ENCODE data around the gene PLCL1.

Gene PLCL1

GRCh38 chr2:198065322-198065721 lies 260.9 kb downstream of the PLCL1 start:
- DNase-seq = no peak

- DNase-seq = no peak
Measured at GRCh38 chr2:198066597-198066996, 262.2 kb downstream of the PLCL1 start.

GRCh38 chr2:198072655-198073054 lies 268.3 kb downstream of the PLCL1 start:
- no peak for DNase-seq

GRCh38 chr2:198073253-198073652 lies 268.9 kb downstream of the PLCL1 start:
- DNase-seq = no peak

GRCh38 chr2:198077477-198077876 lies 273.1 kb downstream of the PLCL1 start:
- no peak for DNase-seq

GRCh38 chr2:198080879-198081765 lies 276.7 kb downstream of the PLCL1 start:
- DNase-seq = no peak

- no peak for DNase-seq
Measured at GRCh38 chr2:198084156-198084555, 279.8 kb downstream of the PLCL1 start.

GRCh38 chr2:198096002-198096401 lies 291.6 kb downstream of the PLCL1 start:
- DNase-seq = no peak

GRCh38 chr2:198096965-198097364 lies 292.6 kb downstream of the PLCL1 start:
- DNase-seq = no peak

GRCh38 chr2:198097630-198098029 lies 293.2 kb downstream of the PLCL1 start:
- DNase-seq = no peak

GRCh38 chr2:198098386-198098785 lies 294.0 kb downstream of the PLCL1 start:
- DNase-seq = no peak

GRCh38 chr2:198098918-198099317 lies 294.5 kb downstream of the PLCL1 start:
- DNase-seq = no peak

GRCh38 chr2:198100346-198100745 lies 296.0 kb downstream of the PLCL1 start:
- DNase-seq = no peak

- no peak for DNase-seq
Measured at GRCh38 chr2:198101688-198102087, 297.3 kb downstream of the PLCL1 start.

- no peak for DNase-seq
Measured at GRCh38 chr2:198102120-198102519, 297.7 kb downstream of the PLCL1 start.

- DNase-seq = no peak
Measured at GRCh38 chr2:198102856-198103255, 298.5 kb downstream of the PLCL1 start.

GRCh38 chr2:198106621-198107385 lies 302.4 kb downstream of the PLCL1 start:
- no peak for DNase-seq

GRCh38 chr2:198113316-198113715 lies 308.9 kb downstream of the PLCL1 start:
- no peak for DNase-seq

GRCh38 chr2:198114064-198114463 lies 309.7 kb downstream of the PLCL1 start:
- DNase-seq = no peak

- no peak for DNase-seq
Measured at GRCh38 chr2:198115201-198115600, 310.8 kb downstream of the PLCL1 start.

- DNase-seq = no peak
Measured at GRCh38 chr2:198116756-198117155, 312.4 kb downstream of the PLCL1 start.

GRCh38 chr2:198117406-198118041 lies 313.1 kb downstream of the PLCL1 start:
- no peak for DNase-seq

GRCh38 chr2:198127627-198128026 lies 323.2 kb downstream of the PLCL1 start:
- DNase-seq = peak; percentile 27

GRCh38 chr2:198129609-198130008 lies 325.2 kb downstream of the PLCL1 start:
- DNase-seq = no peak
